Measurements from ENCODE around the gene C4BPA.

- TF ChIP-seq CTCF (IDR thresholded peaks at IDR 0.05; ENCODE audit: low read length) (no peak), EZH2 (optimal IDR thresholded peaks at IDR 0.05; ENCODE audit: low read depth, low read length) (no peak)
Observed at GRCh38 chr1:207067185-207067584, 36.8 kb upstream of the C4BPA start.
